Erythroblast (primary cell): Measurements from ENCODE around the gene RRM1.

ENCODE experiments used
- GATA1 ChIP-seq: IDR thresholded peaks from 2 replicates; pipeline ENCODE4 v1.6.1; 2011; ENCODE audit warnings: low read depth, mild to moderate bottlenecking, control low read depth, low read length, moderate library complexity
- POLR2A ChIP-seq: IDR thresholded peaks from 2 replicates; pipeline ENCODE4 v1.6.1; 2011; ENCODE audit warnings: mild to moderate bottlenecking, low read length

- TF ChIP-seq POLR2A: no peak
- TF ChIP-seq GATA1: no peak
Observed at GRCh38 chr11:4115128-4115527, 20.5 kb downstream of the RRM1 start.
